ENCODE measurements around the gene AOPEP. TPM values are rescaled to one million over a fixed set of nuclear protein-coding genes. Genes with fewer than 3 reads are reported as not detected.

Gene AOPEP
- total RNA-seq, 4 donors from 2014 or later = 305 to 458 (median 419) TPM

GRCh38 chr9:94870793-94871558 lies 144.5 kb downstream of the AOPEP start:
- intact Hi-C loops (cut with DNase I) = no loop called here
- H3K9me3 ChIP-seq = no peaks in the 10 kb centered on the region
- H3K4me1 ChIP-seq = peaks cover 53 to 73% (median 64%) of the 10 kb centered on the region in 4 donors
- no peak for TF ChIP-seq EP300 (IDR thresholded peaks at IDR 0.05)
- no peak for TF ChIP-seq POLR2AphosphoS5 (IDR thresholded peaks at IDR 0.05)
- TF ChIP-seq POLR2A (IDR thresholded peaks at IDR 0.05; ENCODE audit: low read depth) = no peak
- TF ChIP-seq, protein P1, sequence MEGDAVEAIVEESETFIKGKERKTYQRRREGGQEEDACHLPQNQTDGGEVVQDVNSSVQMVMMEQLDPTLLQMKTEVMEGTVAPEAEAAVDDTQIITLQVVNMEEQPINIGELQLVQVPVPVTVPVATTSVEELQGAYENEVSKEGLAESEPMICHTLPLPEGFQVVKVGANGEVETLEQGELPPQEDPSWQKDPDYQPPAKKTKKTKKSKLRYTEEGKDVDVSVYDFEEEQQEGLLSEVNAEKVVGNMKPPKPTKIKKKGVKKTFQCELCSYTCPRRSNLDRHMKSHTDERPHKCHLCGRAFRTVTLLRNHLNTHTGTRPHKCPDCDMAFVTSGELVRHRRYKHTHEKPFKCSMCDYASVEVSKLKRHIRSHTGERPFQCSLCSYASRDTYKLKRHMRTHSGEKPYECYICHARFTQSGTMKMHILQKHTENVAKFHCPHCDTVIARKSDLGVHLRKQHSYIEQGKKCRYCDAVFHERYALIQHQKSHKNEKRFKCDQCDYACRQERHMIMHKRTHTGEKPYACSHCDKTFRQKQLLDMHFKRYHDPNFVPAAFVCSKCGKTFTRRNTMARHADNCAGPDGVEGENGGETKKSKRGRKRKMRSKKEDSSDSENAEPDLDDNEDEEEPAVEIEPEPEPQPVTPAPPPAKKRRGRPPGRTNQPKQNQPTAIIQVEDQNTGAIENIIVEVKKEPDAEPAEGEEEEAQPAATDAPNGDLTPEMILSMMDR (IDR thresholded peaks at IDR 0.05) = no peak
- H3K36me3 ChIP-seq = no peaks in the 10 kb centered on the region
- no peaks in the 10 kb centered on the region for H3K27me3 ChIP-seq
- no peak for DNase-seq (ENCODE audit: extremely low spot score)
- 90% methylated on average over 8 of the region's 8 CpGs for WGBS
- peak overlapping the region in 2 of 4 donors; percentile 12 to 35 for H3K27ac ChIP-seq (replicated peaks in 1 of 4)
- no peak overlapping the region for H3K4me3 ChIP-seq

DNA sequence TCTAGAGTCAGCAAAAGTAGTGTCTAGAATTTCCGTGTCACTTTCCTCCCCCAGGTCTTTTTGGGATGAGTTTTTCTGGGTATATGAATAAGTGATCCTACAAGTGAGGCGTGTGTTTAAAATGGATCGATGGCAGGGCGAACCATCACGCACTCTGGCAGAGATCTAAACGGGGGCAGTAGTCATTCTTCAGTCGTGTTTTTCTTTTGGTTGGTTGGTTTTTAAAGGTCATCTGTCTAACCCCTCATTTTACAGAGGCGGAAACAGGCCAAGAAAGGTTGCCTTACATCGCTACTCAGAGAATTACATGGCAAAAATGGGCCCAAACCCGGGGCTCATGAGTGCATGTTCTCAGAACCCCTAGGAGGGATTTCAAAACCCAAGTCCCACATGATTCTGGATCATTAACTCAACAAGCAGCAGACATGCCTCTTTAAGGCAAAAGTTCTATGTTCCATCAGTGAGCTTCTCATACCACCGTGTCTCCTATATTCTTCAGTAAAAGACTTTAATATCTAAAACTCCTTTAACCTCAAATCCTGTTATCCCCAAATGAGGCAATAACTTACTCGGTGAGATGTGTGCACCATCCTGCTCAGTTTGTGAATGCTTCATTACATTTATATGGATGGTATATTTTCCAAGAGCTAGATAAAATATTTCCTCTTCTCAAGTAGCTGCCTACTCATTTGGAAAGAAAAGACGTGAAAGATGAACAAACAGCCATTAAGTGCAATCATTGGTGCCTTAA lies 145.8 kb downstream of the AOPEP start:
- no peaks in the 10 kb centered on the region for H3K9me3 ChIP-seq
- intact Hi-C loops (cut with DNase I) = no loop called here
- DNase-seq (ENCODE audit: extremely low spot score) = no peak
- H3K36me3 ChIP-seq = no peaks in the 10 kb centered on the region
- H3K4me1 ChIP-seq = peaks cover 44 to 60% (median 51%) of the 10 kb centered on the region in 4 donors
- peak overlapping the region; percentile 26 to 38 (median 34) for H3K27ac ChIP-seq (replicated peaks in 1 of 4)
- 94% methylated on average over 13 of the region's 13 CpGs for WGBS
- TF ChIP-seq POLR2A (IDR thresholded peaks at IDR 0.05; ENCODE audit: low read depth) = no peak
- no peak for TF ChIP-seq POLR2AphosphoS5 (IDR thresholded peaks at IDR 0.05)
- TF ChIP-seq EP300 (IDR thresholded peaks at IDR 0.05) = no peak
- TF ChIP-seq, protein P1 (IDR thresholded peaks at IDR 0.05) = no peak
- no peaks in the 10 kb centered on the region for H3K27me3 ChIP-seq
- no peak overlapping the region for H3K4me3 ChIP-seq

DNA sequence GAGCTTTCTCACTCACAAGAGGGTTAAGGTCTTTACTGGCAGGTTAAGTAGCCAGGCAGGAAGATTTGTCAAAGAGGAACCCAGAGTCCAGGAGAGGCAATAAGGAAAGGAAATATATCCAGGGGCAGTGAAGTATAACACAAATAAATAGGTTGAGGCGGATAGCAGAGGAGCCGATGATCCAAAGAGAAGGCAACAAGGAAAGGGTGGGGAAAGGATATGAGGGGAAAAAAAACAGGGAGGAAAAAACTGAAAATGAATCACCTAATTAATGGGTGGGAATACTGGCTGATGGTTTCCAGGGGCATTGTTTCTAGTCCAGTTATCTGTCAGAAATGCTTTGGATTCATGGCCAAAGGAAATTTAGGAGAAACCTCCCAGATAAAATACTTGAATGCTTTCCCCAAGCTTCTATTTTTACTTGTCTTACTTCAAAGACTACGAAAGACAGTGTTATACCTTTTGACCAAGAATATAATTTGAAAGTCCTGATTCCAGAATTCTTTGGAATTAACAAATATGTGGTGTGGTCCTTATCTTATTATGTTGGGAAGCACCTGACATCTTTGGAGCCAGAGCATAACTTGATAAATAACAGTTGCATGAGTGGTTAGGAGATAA lies 146.5 kb downstream of the AOPEP start:
- Histone ChIP-seq H3K4me3 (no peak overlapping the region), H3K36me3 (no peaks in the 10 kb centered on the region), H3K4me1 (peaks cover 37 to 58% (median 45%) of the 10 kb centered on the region in 4 donors), H3K27me3 (no peaks in the 10 kb centered on the region), H3K9me3 (no peaks in the 10 kb centered on the region), H3K27ac (replicated peaks in 1 of 4) (peak overlapping the region; percentile 26 to 38 (median 34))
- 41% methylated on average over 3 of the region's 3 CpGs for WGBS
- no peak for DNase-seq (ENCODE audit: extremely low spot score)
- TF ChIP-seq POLR2AphosphoS5 (IDR thresholded peaks at IDR 0.05) (no peak), EP300 (IDR thresholded peaks at IDR 0.05) (no peak), POLR2A (IDR thresholded peaks at IDR 0.05; ENCODE audit: low read depth) (no peak)
- TF ChIP-seq, protein P1 (IDR thresholded peaks at IDR 0.05) = no peak
- intact Hi-C loops (cut with DNase I) = no loop called here

- H3K27ac ChIP-seq (replicated peaks in 1 of 4) = peak overlapping the region in 3 of 4 donors; percentile 26 to 42 (median 26)
- intact Hi-C loops (cut with DNase I) = no loop called here
Observed at GRCh38 chr9:94874316-94874715, 147.8 kb downstream of the AOPEP start.

More at GRCh38 chr9:94874316-94874715, 147.8 kb downstream of the AOPEP start:
- Histone ChIP-seq H3K4me1 (peaks cover 24 to 52% (median 33%) of the 10 kb centered on the region in 4 donors), H3K36me3 (no peaks in the 10 kb centered on the region), H3K27me3 (no peaks in the 10 kb centered on the region), H3K4me3 (no peak overlapping the region), H3K9me3 (no peaks in the 10 kb centered on the region)
- no peak for DNase-seq (ENCODE audit: extremely low spot score)
- no peak for TF ChIP-seq POLR2AphosphoS5 (IDR thresholded peaks at IDR 0.05)
- no peak for TF ChIP-seq EP300 (IDR thresholded peaks at IDR 0.05)
- TF ChIP-seq, protein P1 (IDR thresholded peaks at IDR 0.05) = no peak
- no peak for TF ChIP-seq POLR2A (IDR thresholded peaks at IDR 0.05; ENCODE audit: low read depth)
- WGBS = 54% methylated on average over 3 of the region's 3 CpGs

All from esophagus muscularis mucosa (tissue), 4 donors.